ENCODE measurements around the gene TAF1A.
A peak's percentile ranks its signal among the peaks of the same experiment; 100 is the strongest.

TAF1A gene

DNA sequence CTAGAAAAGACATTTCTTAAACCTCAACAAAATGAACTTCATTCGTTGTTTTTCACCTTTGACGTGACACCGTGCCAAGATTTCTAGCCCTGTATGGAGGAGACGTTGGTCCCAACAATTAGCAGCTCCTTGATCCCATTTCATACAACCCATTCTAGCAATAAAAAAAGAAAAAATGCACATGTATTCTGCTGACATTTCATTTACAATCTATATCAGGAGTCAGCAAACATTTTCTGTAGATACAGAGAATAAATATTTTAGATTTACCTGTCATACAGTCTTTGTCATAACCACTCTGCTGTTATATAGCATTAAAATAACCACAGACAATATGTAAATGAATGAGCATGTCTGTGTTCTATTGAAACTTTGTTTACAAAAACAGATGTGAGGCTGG lies 7.0 kb upstream of the TAF1A start:
- no peak for DNase-seq (ENCODE audit: low spot score)

DNA sequence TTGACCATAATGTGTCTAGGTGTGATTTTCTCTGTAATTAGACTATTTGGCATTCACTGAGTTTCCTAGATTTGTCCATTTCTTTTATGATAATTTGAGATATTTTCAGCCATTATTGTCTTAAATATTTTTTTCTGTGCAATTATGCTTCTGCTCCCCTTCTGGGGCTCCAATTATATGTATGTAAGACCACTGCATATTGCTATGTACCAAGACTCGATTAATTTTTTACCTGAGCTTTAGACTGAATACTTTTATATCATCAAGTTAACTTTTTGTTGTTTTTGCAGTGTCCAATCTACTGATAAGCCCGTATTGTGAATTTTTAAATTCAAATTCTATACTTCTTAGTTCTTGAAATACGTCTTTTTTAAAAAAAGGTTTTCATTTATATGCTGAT lies 5.1 kb upstream of the TAF1A start:
- no peak for DNase-seq (ENCODE audit: low spot score)

DNA sequence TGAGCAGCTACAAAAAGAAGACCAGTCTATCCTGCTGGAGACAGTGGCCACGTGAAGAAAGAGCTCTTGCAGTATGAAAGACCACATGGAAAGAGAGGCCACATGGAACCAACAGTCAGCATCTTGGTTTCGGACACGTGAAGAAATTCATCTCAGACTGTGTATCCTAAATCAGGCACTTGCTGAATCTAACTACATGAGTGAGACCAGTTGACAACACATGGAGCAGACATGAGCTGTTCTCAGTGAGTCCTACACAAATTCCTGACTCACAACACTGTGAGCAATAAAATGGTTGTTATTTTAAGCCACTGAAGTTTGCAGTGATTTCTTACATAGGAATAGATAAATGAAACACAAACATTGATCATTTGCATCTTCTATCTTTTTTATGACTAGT lies 2.4 kb upstream of the TAF1A start:
- DNase-seq (ENCODE audit: low spot score) = peak; percentile 25

DNA sequence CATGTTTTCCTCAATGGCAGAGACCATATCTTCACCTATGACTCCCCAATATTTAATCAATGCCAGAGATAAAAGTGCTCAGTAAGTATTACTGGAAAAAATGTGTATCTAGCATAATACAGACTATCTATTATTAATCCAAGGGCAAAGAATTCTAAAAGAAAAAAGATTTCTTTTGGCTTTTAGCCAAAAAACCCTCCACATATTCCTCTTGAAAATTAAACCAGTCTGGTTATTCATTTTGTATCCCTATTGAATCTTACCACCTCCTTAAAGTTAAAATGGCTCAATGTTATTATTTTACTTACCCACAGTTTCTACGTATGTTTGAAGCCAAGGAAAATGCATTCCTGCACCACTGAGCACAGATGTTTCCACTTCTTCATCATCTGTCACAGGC lies 1.6 kb downstream of the TAF1A start:
- no peak for DNase-seq (ENCODE audit: low spot score)

DNA sequence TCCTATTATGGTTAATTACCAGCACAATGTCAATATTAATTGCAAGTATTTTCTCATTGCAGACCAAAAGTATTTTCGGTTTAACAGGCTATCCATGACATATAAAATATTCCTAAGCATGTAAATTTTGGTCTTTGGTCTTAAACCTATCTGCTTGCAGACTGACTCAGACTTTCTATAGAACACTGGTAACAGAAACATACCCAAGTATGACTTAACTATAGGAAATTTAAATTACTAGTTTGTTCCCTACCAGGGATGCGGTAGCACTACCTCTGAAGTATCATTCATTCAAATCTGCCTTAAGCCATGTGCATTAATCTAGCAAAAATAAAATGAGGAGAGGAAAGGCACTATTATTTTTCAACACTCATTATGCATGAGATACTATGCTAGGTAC lies 2.9 kb downstream of the TAF1A start:
- DNase-seq (ENCODE audit: low spot score) = no peak

DNA sequence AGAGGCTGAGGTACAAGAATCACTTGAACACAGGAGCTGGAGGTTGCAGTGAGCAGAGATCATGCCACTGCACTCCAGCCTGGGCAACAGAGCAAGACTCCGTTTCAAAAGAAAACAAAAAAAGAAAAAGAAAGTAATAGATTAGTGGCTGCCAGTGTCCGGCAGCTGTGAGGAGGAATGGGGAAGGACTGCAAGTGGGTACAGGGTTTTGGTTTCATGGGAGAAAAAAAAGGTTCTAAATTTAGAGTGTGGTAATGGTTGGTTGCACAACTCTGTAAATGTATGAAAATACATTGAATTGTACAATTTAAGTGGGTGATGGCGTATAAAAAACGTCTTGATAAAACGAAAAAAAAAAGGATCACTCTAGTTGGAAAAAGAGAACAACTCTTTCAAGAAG lies 6.7 kb downstream of the TAF1A start:
- DNase-seq (ENCODE audit: low spot score) = no peak

DNA sequence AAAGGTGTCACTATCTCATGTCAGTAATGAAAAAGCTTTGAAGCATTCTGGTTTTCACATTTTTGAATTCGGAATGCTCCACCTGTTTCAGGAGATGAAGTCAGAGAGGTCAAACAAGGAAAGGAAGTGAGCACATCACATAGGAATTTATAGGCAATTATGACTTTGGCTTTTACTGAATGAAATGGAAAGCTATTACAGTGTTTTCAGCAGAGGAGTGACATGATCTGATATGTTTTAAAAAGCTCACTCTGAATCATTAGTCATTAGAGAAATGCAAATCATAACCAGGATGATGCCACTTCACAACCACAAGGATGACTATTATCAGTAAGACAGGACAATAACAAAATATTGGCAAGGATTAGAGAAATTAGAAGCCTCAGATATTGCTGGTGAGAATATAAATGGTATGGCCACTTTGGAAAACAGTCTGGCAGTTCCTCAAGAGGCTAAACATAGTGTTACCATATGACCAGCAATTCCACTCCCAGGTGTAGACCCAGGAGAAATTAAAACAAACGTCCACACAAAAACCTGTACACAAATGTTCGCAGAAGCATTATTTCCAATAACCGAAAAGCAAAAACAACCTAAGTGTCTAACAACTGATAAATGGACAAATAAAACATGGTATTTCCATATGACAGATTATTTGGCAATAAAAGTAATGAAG lies 7.5 kb downstream of the TAF1A start:
- DNase-seq (ENCODE audit: low spot score) = no peak

DNA sequence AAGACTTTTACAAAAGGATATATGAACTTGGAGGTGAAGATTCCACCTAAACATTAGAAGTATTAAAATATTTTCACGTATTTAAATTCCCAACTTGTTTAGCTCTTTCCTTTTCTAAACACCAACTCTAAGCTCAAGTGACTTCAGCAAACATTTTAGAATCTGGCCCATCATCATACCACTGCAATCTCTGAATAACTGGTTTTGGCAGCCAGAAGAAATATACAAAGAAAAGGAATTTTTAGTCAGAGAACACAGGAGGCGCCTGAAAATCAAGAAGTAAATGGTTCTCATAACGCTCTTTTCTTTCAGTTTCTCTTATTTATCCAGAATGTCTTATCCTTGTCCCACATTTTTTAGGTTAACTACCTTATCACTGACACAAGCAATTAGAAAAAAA lies 10.4 kb downstream of the TAF1A start:
- no peak for DNase-seq (ENCODE audit: low spot score)

DNA sequence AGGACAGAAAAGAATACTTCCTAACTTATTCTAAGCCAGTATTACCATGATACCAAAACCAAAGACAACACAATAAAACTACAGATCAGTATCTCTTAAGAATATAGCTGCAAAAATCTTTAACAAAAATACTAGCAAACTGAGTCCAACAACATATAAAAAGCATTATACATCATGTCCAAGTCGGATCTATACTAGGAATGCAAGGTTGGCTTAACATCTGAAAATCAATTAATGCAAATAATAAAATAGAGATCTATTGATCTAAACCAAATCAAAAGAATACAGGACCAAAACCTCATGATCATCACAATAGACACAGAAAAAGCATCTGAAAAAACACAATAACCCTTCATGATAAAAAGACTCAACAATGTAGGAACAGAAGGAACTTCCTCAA lies 18.9 kb downstream of the TAF1A start:
- DNase-seq (ENCODE audit: low spot score) = no peak

DNA sequence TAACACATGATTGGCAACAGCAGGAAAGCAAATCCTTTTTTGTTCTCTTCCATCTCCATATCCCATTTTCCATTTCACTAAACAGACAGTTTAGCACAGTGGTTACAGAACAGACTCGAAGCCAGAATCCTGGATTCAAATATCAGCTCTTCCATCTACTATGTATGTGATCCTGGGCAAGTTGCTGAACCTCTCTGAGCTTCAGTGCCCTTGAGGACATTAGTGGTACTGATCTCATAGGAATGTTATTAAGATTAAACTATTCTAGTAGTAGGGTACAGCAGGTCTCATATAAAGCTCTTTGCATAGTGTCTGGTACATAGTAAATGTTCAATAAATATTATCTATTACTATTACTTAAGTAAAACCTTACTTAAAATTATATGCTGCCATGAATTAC lies 28.1 kb downstream of the TAF1A start:
- DNase-seq (ENCODE audit: low spot score) = no peak

DNA sequence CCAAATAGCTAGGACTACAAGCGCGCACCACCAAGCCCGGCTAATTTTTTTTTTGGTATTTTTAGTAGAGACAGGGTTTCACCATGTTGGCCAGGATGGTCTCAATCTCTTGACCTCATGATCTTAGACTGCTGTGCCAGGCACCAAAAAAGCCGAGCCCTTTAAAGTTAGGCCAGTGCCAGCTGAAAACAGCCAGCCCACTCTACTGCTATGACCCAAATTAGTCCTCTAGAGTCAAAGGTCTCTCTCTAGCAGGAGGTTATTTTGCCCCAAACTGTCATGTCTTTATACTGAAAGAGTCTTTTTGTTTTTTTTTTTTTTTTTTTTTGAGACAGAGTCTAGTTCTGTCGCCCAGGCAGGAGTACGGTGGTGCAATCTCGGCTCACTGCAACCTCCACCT lies 32.2 kb downstream of the TAF1A start:
- DNase-seq (ENCODE audit: low spot score) = no peak

DNA sequence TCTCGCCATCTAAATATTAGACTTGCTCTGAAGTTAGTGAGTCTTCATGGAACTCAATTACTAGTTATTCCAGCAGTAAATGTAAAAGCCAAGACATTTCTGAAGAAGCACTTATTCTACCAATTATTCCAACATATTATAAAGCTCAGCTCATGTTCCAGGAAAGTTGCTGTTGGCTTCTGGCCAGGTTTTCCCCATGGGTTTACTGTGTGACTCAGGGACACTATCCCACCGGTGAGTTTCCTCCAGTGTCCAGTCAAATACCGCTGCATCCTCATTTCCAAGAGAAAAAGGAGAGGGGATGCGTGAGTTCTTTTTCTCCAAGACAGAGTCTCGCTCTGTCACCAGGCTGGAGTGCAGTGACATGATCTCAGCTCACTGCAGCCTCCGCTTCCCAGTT lies 32.6 kb downstream of the TAF1A start:
- no peak for DNase-seq (ENCODE audit: low spot score)

DNA sequence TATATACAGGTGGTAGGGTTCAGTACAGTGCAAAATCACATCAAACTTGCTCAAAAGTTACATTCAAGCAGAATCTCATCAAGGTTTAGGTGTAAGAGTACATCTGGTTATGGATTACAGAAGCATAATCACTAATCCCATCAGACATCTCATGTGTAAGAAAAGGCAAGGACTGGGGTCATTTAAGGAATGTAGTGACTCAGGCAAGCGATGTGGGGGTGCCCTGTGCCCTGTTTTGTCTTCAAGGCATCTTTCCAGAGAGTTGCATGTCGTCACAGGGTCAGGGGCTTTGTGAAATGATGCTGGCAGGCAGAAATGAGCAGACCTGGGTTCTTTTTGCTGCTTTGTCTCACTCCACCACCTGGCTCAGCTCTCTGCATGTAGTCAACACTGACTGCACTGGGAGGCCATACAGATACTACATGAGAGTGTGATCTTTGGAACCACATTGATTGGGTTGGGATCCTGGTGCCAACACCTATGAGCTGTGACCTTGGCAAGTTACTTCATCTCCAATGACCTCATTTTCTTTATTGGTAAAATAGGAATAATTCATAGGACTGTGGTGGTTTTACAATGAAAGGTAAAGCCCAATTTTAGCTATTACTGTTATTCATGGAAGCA lies 33.6 kb downstream of the TAF1A start:
- DNase-seq (ENCODE audit: low spot score) = no peak

DNA sequence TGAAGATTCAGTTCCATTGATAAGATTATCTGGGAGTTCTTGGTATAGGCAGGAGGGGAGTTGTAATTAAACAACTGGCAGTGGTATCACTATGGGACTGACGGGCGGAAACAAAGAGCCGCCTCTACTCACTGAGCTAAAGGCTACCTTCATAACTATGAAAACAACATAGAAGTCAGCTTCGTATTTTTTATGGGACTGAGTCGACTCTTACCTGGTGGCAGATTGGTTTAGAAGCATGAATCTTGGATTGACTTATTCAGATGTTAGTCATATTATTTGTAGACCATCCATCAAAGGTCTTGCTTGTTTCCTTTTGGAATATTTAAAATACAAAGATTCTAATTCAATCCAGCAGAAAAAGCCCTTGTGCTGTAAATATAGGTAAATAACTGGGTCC lies 35.6 kb downstream of the TAF1A start:
- no peak for DNase-seq (ENCODE audit: low spot score)

DNA sequence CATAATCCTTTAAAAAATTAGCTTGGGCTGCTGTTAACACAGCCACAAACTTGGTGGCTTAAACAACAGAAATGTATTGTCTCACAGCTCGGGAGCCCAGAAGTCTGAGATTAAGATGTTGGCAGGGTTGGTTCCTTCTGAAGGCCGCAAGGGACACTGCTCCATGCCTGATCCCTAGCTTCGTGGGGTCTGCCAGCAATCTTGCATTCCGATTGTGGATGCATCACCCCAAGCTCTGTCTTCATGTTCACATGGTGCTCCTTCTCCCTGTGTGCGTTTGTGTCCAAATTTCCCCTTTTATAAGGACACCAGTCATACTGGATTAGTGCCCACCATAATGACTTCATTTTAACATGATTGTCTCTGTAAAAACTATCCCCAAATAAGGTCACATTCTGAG lies 36.9 kb downstream of the TAF1A start:
- no peak for DNase-seq (ENCODE audit: low spot score)

DNA sequence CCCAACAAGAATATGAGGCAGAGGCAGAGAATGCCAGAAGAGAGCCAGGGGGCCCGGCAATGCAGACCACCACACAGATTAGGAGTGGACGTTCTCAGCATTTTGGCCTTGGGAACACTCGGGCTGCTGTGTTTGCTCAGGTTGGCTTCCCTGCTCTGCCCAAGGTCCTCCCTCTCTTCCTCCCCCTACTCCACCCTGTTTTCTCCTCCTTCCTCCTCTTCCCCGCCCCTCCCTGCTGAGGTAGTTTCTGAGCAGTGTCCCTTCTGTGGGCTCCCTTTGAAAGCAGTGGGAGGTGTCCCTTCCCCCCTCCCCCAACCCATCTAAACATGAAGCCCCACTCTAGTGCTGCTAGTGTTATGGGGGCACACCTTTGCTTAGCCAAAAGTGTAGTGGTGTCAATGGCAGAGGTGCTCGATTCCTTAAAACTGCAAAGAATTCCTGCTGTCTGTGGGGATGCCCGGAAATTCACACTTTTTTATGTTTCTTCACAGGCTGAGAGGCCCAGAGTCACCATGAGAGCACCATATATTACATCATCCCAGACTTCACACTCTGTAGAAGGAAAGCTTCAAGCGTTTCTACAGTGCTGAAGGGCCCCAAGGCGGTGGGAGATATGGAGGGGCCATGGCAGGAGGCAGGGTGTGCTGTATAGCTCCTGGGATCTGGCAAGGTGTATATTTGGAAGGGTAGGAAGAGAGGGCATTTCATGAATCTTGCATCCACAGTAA lies 41.6 kb downstream of the TAF1A start, which contains the start of gene HHIPL2:
Gene HHIPL2 (minus strand): TSS at position 161 of the 728 bp plus-strand sequence. CDS start 60 bp downstream, at position 101.
- no peak for DNase-seq (ENCODE audit: low spot score)

DNA sequence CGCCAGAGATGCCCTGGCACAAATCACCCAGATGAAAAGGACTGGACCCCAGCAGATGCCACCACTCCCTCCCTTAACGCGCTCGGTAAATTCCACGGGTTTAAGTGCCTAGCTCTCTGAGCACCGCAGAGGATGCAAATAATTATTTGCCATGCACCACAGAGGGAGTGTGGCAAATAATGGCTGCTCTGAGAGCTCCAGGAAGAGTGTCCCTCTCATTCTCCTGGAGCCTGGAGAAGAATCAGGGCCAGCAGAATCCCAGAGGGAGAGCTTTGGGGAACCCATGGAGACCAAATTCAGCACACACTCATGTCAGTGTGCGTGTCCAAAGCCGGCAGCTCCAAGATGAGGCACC lies 42.5 kb downstream of the TAF1A start:
- no peak for DNase-seq (ENCODE audit: low spot score)

DNA sequence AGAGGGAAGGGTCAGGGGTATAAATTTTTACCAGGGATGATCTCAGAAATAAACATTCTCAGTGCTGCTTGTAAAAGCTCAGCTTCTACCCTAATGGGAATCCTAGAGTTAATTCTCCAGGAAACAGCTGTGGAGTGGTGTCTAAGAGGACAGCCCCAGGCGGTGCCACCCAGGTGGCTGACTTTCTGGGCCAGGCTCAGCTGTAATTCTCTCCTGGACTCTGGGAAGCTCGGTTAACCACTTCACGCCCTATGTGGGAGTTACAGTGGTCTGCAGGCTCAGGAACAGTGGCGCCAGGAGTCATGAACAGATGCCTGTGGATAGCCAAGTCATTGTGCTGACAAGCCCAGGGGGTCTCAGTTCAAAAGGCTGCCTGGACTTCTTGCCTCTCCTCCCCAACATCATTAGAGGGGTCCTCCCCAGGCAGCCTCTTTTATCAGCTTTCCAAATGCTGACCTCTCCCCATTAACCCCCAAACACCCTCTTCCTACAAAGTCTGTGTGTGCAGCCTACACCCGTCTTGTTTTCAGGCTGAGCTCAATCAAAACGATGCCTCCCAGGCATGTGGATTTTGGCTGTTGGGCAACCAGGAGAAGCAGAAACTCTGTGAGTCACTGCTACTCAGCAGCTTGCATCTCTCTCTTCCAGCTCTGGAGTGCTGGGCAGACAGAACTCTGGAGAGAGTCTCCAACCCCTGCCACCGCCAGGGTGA lies 43.0 kb downstream of the TAF1A start:
- peak; percentile 82 for DNase-seq (ENCODE audit: low spot score)

DNA sequence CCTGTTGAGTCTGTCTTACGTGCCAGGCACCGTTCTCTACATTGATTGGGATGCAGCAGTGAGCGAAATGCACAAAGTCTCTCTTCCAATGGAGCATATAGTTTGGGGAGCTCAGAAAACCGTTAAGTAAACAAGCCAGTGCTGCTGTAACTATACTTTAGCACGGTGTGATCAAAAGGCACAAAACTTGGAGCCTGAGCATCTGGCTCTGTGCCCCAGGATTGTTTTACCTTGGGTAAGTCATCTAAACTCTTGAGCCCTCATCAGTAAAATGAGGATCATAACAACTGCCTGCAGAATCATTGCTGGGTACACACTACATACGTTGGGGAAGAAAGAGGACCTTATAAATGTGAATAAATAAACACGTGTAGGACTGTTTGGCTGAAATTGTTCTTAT lies 43.6 kb downstream of the TAF1A start:
- DNase-seq (ENCODE audit: low spot score) = no peak

DNA sequence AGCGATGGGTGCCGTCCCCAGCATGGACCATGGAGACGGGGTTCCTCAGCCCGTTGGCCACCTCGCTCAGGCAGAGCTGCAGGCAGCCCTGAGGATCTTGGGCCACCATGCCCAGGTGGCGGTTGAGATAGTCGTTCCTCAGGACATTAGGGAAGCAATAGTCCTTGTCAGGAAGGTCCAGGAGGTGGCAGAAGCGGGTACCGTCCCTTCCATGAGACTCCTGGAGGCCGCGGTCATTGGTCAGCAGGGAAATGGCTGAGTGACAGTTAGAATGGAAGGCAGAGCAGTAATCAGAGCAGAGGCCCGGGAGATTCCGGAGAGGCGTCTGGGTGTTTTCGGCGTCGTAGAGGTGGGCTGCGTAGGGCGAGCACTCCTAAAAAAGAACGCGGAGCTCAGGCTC lies 45.9 kb downstream of the TAF1A start:
- DNase-seq (ENCODE audit: low spot score) = no peak

DNA sequence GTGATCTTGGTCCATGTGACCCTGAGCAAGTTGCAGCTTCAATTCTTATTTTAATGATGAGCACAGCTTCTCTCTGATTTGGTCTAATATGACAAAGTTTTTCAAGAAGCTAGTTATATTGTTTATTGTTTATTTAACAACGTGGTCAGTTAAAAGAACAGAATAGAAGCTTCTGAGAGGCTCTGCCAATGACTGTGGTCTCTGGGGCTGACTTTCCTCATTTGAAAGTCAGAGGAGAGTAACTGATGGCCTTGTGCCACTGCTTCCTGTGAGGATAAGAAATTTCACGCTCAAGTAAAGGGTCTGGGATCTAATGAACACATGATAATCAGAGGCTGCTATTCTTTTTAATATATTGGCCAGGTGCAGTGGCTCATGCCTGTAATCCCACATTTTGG lies 49.1 kb downstream of the TAF1A start:
- no peak for DNase-seq (ENCODE audit: low spot score)

DNA sequence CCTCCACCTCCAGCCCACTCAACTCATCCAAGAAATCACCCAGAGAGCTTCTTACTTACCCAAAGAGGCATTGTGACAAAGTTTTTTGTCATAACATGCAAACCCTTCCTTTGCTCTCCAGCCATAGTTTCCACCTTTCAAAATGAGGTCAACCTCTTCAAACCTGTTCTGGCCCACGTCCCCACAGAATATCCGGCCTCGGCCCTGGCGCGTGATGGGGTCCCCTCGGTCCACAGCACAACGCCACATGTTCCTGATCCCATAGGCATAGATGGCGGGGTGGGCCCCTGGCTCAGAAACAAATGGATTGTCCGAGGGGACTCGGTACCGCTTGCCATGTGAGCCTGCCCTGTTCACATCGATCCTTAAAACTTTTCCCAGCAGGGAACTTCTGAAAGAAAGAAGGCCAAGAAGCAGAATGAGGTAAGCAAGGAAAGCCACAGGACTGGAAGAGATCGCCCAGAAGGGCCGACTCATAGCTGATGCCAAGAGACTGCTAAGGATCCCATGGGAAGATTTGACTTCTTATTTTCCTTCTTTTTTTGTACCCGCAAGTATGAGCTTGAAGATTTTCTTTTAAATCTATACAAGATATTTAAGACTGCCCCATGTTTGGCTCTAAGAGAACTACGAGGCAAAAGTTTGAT lies 49.7 kb downstream of the TAF1A start:
- DNase-seq (ENCODE audit: low spot score) = no peak
